ENCODE measurements around the gene REEP3. TPM values are rescaled to one million over a fixed set of nuclear protein-coding genes. Genes with fewer than 3 reads are reported as not detected.
"Not testable (repeated sequence)": the region's sequence is repeated elsewhere in the genome, so short reads cannot be mapped to it uniquely, and the experiment has no call there.

Gene REEP3
- total and polyA plus RNA-seq, 2 donors (not counting 1 experiment from before 2014, with no cell fraction given) = 2.2 to 8.8 TPM

DNA sequence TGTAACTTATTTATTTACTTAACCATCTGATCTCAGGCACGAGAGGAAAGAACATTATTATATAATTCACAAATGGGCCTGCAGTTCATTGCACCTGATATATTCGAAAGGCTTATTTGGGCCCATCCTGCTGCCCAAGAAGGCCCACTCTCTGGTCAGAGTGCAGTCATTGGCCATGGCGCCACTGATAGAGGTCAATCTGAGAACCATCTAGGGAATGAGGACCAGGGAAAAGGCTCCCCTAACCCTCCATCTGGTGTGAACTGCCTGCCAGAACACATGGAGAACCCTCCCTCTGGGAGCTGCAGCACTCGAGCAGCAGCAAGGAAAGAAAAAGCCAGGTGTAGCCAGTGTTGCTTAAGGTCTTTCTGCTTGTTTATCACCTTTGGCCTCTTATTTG is 136.6 kb downstream of the REEP3 start:
- Mint-ChIP-seq H3K4me1 (no peaks in the 10 kb centered on the region), H3K27ac (no peak overlapping the region), H3K4me3 (no peak overlapping the region), H3K27me3 (no peaks in the 10 kb centered on the region), H3K9me3 (ENCODE audit: insufficient read depth) (no peaks in the 10 kb centered on the region)
- H3K36me3 ChIP-seq (replicated peaks in 1 of 2; ENCODE audit: control extremely low read depth in 1 of 2, control insufficient read depth in 1 of 2, extremely low read depth in 1 of 2, insufficient read depth in 2 of 2, low read length in 1 of 2) = no peaks in the 10 kb centered on the region
- POLR2A ChIA-PET = no interaction called here
- no peak overlapping the region for H3K4me3 ChIP-seq (ENCODE audit: control extremely low read depth in 1 of 5, extremely low read depth in 1 of 5, insufficient read depth in 1 of 5, low read depth in 2 of 5, low read length in 4 of 5)
- H4K20me1 ChIP-seq (ENCODE audit: control insufficient read depth, insufficient read depth, low read length, poor library complexity, severe bottlenecking) = no peaks in the 10 kb centered on the region
- no peak for TF ChIP-seq EZH2 (IDR thresholded peaks at IDR 0.05; ENCODE audit: borderline replicate concordance, insufficient read depth, low read depth, low read length, poor library complexity, severe bottlenecking)
- DNase-seq (no peak), ATAC-seq (ENCODE audit: low read depth) (no peak)
- H3K27me3 ChIP-seq (replicated peaks in 1 of 4; ENCODE audit: control extremely low read depth in 1 of 4, control insufficient read depth in 3 of 4, insufficient read depth in 4 of 4, low read length in 3 of 4) = no peaks in the 10 kb centered on the region
- WGBS (ENCODE audit: insufficient coverage) = 0% methylated on average over 1 of the region's 4 CpGs
- CTCF ChIA-PET = no interaction called here
- H3K9me3 ChIP-seq (ENCODE audit: control extremely low read depth in 1 of 3, control insufficient read depth in 2 of 3, insufficient read depth in 1 of 3, low read length in 2 of 3) = peaks cover 0 to 5% (median 0%) of the 10 kb centered on the region in 3 donors
- no peaks in the 10 kb centered on the region for H3K4me1 ChIP-seq (ENCODE audit: control insufficient read depth in 2 of 2, insufficient read depth in 2 of 2, low read length in 2 of 2)
- no peak overlapping the region for H2AFZ ChIP-seq (ENCODE audit: insufficient read depth, low read depth, low read length, poor library complexity, severe bottlenecking)
- intact Hi-C loops (cut with micrococcal nuclease) = no loop called here
- H3K79me2 ChIP-seq (ENCODE audit: control insufficient read depth, insufficient read depth, low read length) = no peaks in the 10 kb centered on the region
- no peak overlapping the region for H3K27ac ChIP-seq (ENCODE audit: low read length in 2 of 2)
- no peak overlapping the region for H3K9ac ChIP-seq (ENCODE audit: low read length)
- H3K4me2 ChIP-seq (replicated peaks; ENCODE audit: low read depth, low read length, poor library complexity, severe bottlenecking) = no peak overlapping the region

DNA sequence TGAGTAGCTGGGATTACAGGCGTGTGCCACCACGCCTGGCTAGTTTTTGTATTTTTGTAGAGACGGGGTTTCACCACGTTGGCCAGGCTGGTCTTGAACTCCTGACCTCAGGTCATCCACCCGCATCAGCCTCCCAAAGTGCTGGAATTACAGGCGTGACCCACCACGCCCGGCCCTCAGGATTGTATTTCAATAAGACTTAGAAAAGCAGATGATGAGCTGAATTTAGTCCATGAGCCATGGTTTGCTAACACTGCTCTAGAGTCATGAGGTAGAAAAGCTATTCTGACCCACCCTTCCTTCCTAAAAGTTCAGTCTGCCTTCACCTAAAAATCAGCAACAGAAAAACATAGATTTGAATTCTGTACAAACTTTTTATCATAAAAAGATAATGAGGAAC is 139.7 kb downstream of the REEP3 start:
- 83% methylated on average over 8 of the region's 8 CpGs for WGBS (ENCODE audit: insufficient coverage)

More for the DNA sequence above, 139.7 kb downstream of the REEP3 start:
- DNase-seq; H3K9me3 ChIP-seq (ENCODE audit: control extremely low read depth in 1 of 3, control insufficient read depth in 2 of 3, insufficient read depth in 1 of 3, low read length in 2 of 3); H3K4me2 ChIP-seq (replicated peaks; ENCODE audit: low read depth, low read length, poor library complexity, severe bottlenecking); POLR2A ChIA-PET; H3K9me3 Mint-ChIP-seq (ENCODE audit: insufficient read depth); H3K4me1 Mint-ChIP-seq; H2AFZ ChIP-seq (ENCODE audit: insufficient read depth, low read depth, low read length, poor library complexity, severe bottlenecking); H3K4me1 ChIP-seq (ENCODE audit: control insufficient read depth in 2 of 2, insufficient read depth in 2 of 2, low read length in 2 of 2); H3K27me3 Mint-ChIP-seq; H3K27ac ChIP-seq (ENCODE audit: low read length in 2 of 2); H3K27ac Mint-ChIP-seq; H3K27me3 ChIP-seq (replicated peaks in 1 of 4; ENCODE audit: control extremely low read depth in 1 of 4, control insufficient read depth in 3 of 4, insufficient read depth in 4 of 4, low read length in 3 of 4); H3K9ac ChIP-seq (ENCODE audit: low read length); ATAC-seq (ENCODE audit: low read depth); H3K4me3 Mint-ChIP-seq; H3K4me3 ChIP-seq (ENCODE audit: control extremely low read depth in 1 of 5, extremely low read depth in 1 of 5, insufficient read depth in 1 of 5, low read depth in 2 of 5, low read length in 4 of 5); H3K79me2 ChIP-seq (ENCODE audit: control insufficient read depth, insufficient read depth, low read length); H3K36me3 ChIP-seq (replicated peaks in 1 of 2; ENCODE audit: control extremely low read depth in 1 of 2, control insufficient read depth in 1 of 2, extremely low read depth in 1 of 2, insufficient read depth in 2 of 2, low read length in 1 of 2); H4K20me1 ChIP-seq (ENCODE audit: control insufficient read depth, insufficient read depth, low read length, poor library complexity, severe bottlenecking); intact Hi-C loops (cut with micrococcal nuclease): not testable (repeated sequence)
- CTCF ChIA-PET = interaction anchor here (1.1 kb wide), 1 partner anchor 494 kb away, joined by 3 read pairs; no protein-coding TSS in a partner anchor

Data from B cell (primary cell).